PC-9 (cell line): ENCODE measurements around the gene PDE4B. TPM values are rescaled to one million over a fixed set of nuclear protein-coding genes. Genes with fewer than 3 reads are reported as not detected.

Experiments
- BruUV-seq: library from RNA; stranded (reverse); fragments of 400-500 nt; replicated peaks from 2 replicates; lab custom pipeline; 2021; lab: Mats Ljungman, UMichigan
- CTCF ChIA-PET: fragments of 300-600 bp; sonication (Branson Sonifier 250); formaldehyde crosslinking; loops from one replicate; lab custom pipeline; 2022; ENCODE audit warnings: antibody characterized with exemption; lab: Charles Lee
- POLR2A ChIA-PET: fragments of 300-600 bp; sonication (Branson Sonifier 250); formaldehyde crosslinking; loops from one replicate; lab custom pipeline; 2022; ENCODE audit warnings: antibody characterized with exemption; ENCODE audit not compliant: unreplicated experiment; lab: Charles Lee
- DNase-seq, 2 experiments: peaks; one replicate each; pipeline versions ENCODE4 v3.0.0 to v3.0.0-alpha.2; 2015 to 2022; ENCODE audit warnings: mixed read lengths in 1 of 2
- H2AFZ ChIP-seq: fragments of 200-600 bp; sonication (generic); 2 replicates; pipeline ENCODE4 v1.8.1; 2017; ENCODE audit warnings: antibody characterized with exemption
- H3F3A ChIP-seq: fragments of 200-600 bp; sonication (generic); 2 replicates; pipeline ENCODE4 v1.8.1; 2017; ENCODE audit warnings: antibody characterized with exemption, mild to moderate bottlenecking, low read depth; ENCODE audit not compliant: insufficient read depth
- H3K27ac ChIP-seq: fragments of 200-600 bp; sonication (generic); 2 replicates; pipeline ENCODE4 v1.6.1; 2016; ENCODE audit warnings: mixed run types
- H3K27me3 ChIP-seq: fragments of 200-600 bp; sonication (generic); 2 replicates; pipeline ENCODE4 v1.6.1; 2016; ENCODE audit warnings: low read depth, mixed run types; ENCODE audit not compliant: insufficient read depth
- H3K36me3 ChIP-seq: fragments of 200-600 bp; sonication (generic); 2 replicates; pipeline ENCODE4 v1.6.1; 2016; ENCODE audit warnings: low read depth, mixed run types
- H3K4me1 ChIP-seq: fragments of 200-600 bp; sonication (generic); replicated peaks from 2 replicates; pipeline ENCODE4 v1.6.1; 2016; ENCODE audit warnings: mixed run types; ENCODE audit not compliant: insufficient read depth
- H3K4me2 ChIP-seq: fragments of 200-600 bp; sonication (generic); 2 replicates; pipeline ENCODE4 v1.6.1; 2017; ENCODE audit warnings: mixed run types
- H3K4me3 ChIP-seq: fragments of 200-600 bp; sonication (generic); 2 replicates; pipeline ENCODE4 v1.6.1; 2016; ENCODE audit warnings: mixed run types
- H3K79me2 ChIP-seq: fragments of 200-600 bp; sonication (generic); 2 replicates; pipeline ENCODE4 v1.6.1; 2017; ENCODE audit warnings: low read depth, mixed run types
- H3K9me2 ChIP-seq: fragments of 200-600 bp; sonication (generic); 2 replicates; pipeline ENCODE4 v1.8.1; 2017; ENCODE audit warnings: mild to moderate bottlenecking; ENCODE audit not compliant: insufficient read depth
- H3K9me3 ChIP-seq: fragments of 200-600 bp; sonication (generic); 2 replicates; pipeline ENCODE4 v1.8.1; 2016; ENCODE audit warnings: low read depth; ENCODE audit not compliant: insufficient read depth
- H4K20me1 ChIP-seq: fragments of 200-600 bp; sonication (generic); 2 replicates; pipeline ENCODE4 v1.8.1; 2017; ENCODE audit not compliant: insufficient read depth
- EZH2 ChIP-seq: fragments of 200-600 bp; sonication (generic); IDR thresholded peaks from 2 replicates; pipeline ENCODE4 v1.8.0; 2017; ENCODE audit warnings: antibody characterized with exemption, low read depth
- intact Hi-C: fragments of 100-400 bp; cut with micrococcal nuclease; formaldehyde crosslinking; loops from one replicate; pipeline ENCODE4 v1.10.0; 2022; ENCODE audit not compliant: unreplicated experiment
- total RNA-seq: library from RNA; stranded (reverse); gene quantifications from 2 replicates; pipeline ENCODE4 v1.2.3, GENCODE V29; 2021
- TF ChIP-seq, protein P1 (sequence below): fragments of 200-600 bp; sonication (generic); conservative IDR thresholded peaks from 2 replicates; pipeline ENCODE4 v1.6.1; 2017; ENCODE audit warnings: mixed run types, antibody characterized with exemption, mild to moderate bottlenecking, moderate library complexity

Gene PDE4B
- total RNA-seq, 1 experiment from 2014 or later, result 1.3 TPM

DNA sequence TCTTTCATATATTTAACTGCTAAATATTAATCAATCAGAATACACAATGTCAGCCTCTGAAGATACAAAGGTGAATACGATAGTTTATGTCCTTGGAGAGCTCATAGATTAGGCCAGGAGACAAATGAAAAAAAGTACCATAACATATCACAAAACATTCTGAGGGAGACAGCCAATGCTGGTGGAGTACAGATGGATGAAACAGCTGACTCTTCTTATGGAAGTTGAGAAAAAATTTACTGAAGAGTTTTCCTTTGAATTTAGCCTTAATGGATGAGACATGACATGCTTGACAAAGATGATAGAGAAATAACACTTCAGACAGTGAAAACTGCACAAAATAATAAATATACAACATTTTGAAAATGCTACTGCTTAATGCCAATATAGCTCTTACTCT lies 193.5 kb downstream of the PDE4B start:
- no TSS peak for BruUV-seq
- Histone ChIP-seq H3K4me2 (no peak overlapping the region), H3K79me2 (no peaks in the 10 kb centered on the region), H3K27me3 (no peaks in the 10 kb centered on the region), H3K27ac (no peak overlapping the region), H4K20me1 (no peaks in the 10 kb centered on the region), H3K36me3 (no peaks in the 10 kb centered on the region), H3F3A (no peaks in the 10 kb centered on the region), H3K9me2 (no peaks in the 10 kb centered on the region), H3K9me3 (no peaks in the 10 kb centered on the region), H3K4me1 (no peaks in the 10 kb centered on the region), H3K4me3 (no peak overlapping the region), H2AFZ (no peak overlapping the region)
- CTCF ChIA-PET, result no interaction called here
- TF ChIP-seq, protein P1, sequence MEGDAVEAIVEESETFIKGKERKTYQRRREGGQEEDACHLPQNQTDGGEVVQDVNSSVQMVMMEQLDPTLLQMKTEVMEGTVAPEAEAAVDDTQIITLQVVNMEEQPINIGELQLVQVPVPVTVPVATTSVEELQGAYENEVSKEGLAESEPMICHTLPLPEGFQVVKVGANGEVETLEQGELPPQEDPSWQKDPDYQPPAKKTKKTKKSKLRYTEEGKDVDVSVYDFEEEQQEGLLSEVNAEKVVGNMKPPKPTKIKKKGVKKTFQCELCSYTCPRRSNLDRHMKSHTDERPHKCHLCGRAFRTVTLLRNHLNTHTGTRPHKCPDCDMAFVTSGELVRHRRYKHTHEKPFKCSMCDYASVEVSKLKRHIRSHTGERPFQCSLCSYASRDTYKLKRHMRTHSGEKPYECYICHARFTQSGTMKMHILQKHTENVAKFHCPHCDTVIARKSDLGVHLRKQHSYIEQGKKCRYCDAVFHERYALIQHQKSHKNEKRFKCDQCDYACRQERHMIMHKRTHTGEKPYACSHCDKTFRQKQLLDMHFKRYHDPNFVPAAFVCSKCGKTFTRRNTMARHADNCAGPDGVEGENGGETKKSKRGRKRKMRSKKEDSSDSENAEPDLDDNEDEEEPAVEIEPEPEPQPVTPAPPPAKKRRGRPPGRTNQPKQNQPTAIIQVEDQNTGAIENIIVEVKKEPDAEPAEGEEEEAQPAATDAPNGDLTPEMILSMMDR, result no peak
- no peak for TF ChIP-seq EZH2
- POLR2A ChIA-PET, result no interaction called here
- intact Hi-C loops, result no loop called here
- no peak for DNase-seq

GRCh38 chr1:65990161-65990560 lies 197.5 kb downstream of the PDE4B start:
- H3K9me3 ChIP-seq, result no peaks in the 10 kb centered on the region
- intact Hi-C loops, result no loop called here
- H3K4me2 ChIP-seq, result no peak overlapping the region
- no peak overlapping the region for H3K4me3 ChIP-seq
- H3K4me1 ChIP-seq, result no peaks in the 10 kb centered on the region
- H3F3A ChIP-seq, result no peaks in the 10 kb centered on the region
- no peaks in the 10 kb centered on the region for H4K20me1 ChIP-seq
- H3K36me3 ChIP-seq, result no peaks in the 10 kb centered on the region
- no peak for DNase-seq
- CTCF ChIA-PET, result interaction anchor here (0.5 kb wide), 1 partner anchor 10 kb away, joined by 4 read pairs; no protein-coding TSS in a partner anchor
- H3K27me3 ChIP-seq, result no peaks in the 10 kb centered on the region
- no peaks in the 10 kb centered on the region for H3K79me2 ChIP-seq
- no peaks in the 10 kb centered on the region for H3K9me2 ChIP-seq
- POLR2A ChIA-PET, result no interaction called here
- H3K27ac ChIP-seq, result no peak overlapping the region
- TF ChIP-seq, protein P1, result no peak
- TF ChIP-seq EZH2, result no peak
- no peak overlapping the region for H2AFZ ChIP-seq
- BruUV-seq, result no TSS peak

- DNase-seq, result no peak
- Histone ChIP-seq H3K36me3 (no peaks in the 10 kb centered on the region), H3K9me2 (no peaks in the 10 kb centered on the region), H3K79me2 (no peaks in the 10 kb centered on the region), H3F3A (no peaks in the 10 kb centered on the region), H3K4me2 (no peak overlapping the region), H2AFZ (no peak overlapping the region), H3K4me3 (no peak overlapping the region), H3K9me3 (no peaks in the 10 kb centered on the region), H3K4me1 (no peaks in the 10 kb centered on the region), H4K20me1 (no peaks in the 10 kb centered on the region), H3K27ac (no peak overlapping the region), H3K27me3 (no peaks in the 10 kb centered on the region)
- TF ChIP-seq EZH2, result no peak
- TF ChIP-seq, protein P1, result no peak
- intact Hi-C loops, result no loop called here
- BruUV-seq, result no TSS peak
- POLR2A ChIA-PET, result no interaction called here
- CTCF ChIA-PET, result interaction anchor here (0.5 kb wide), 1 partner anchor 756 kb away, joined by 3 read pairs; no protein-coding TSS in a partner anchor
These were observed 199.0 kb downstream of the PDE4B start for GRCh38 chr1:65991694-65992093.
